ENCODE measurements around the gene PRKAA2.

DNA sequence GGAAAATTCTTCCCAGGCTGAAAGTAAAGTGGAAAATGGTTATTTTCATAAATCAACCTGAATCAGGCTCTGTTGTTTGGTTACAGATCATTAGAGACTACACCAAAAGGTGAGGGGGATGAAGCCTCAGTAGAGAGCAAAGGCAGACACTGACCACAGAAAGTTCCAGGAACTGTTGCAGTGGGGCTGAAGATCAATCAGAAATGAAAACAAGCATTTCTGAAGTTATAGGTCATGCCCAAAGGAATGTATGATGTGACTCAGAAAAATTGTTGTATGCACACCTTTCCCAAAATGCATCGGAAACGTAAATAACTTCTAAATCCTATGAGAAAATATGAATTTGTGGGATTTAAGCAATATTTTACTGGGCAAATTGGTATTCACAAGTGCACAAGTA lies 110.8 kb downstream of the PRKAA2 start:
- TF ChIP-seq, protein P1, sequence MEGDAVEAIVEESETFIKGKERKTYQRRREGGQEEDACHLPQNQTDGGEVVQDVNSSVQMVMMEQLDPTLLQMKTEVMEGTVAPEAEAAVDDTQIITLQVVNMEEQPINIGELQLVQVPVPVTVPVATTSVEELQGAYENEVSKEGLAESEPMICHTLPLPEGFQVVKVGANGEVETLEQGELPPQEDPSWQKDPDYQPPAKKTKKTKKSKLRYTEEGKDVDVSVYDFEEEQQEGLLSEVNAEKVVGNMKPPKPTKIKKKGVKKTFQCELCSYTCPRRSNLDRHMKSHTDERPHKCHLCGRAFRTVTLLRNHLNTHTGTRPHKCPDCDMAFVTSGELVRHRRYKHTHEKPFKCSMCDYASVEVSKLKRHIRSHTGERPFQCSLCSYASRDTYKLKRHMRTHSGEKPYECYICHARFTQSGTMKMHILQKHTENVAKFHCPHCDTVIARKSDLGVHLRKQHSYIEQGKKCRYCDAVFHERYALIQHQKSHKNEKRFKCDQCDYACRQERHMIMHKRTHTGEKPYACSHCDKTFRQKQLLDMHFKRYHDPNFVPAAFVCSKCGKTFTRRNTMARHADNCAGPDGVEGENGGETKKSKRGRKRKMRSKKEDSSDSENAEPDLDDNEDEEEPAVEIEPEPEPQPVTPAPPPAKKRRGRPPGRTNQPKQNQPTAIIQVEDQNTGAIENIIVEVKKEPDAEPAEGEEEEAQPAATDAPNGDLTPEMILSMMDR (IDR thresholded peaks at IDR 0.05; ENCODE audit: low read depth, low read length, poor library complexity, severe bottlenecking), result no peak
- TF ChIP-seq EZH2phosphoT487 (IDR thresholded peaks at IDR 0.05; ENCODE audit: borderline replicate concordance, low read length), result no peak
